Activated CD8-positive, alpha-beta memory T cell treated with anti-CD3 and anti-CD28 coated beads, Interleukin-2, amount 50 U/mL, for 24 hours (primary cell): Measurements from ENCODE around the gene MYPN.
"Not testable (repeated sequence)": the region's sequence is repeated elsewhere in the genome, so short reads cannot be mapped to it uniquely, and the experiment has no call there.

Experiments
- DNase-seq: peaks from one replicate; pipeline ENCODE4 v3.0.0-alpha.2; 2020; ENCODE audit errors: extremely low read depth

MYPN gene

DNA sequence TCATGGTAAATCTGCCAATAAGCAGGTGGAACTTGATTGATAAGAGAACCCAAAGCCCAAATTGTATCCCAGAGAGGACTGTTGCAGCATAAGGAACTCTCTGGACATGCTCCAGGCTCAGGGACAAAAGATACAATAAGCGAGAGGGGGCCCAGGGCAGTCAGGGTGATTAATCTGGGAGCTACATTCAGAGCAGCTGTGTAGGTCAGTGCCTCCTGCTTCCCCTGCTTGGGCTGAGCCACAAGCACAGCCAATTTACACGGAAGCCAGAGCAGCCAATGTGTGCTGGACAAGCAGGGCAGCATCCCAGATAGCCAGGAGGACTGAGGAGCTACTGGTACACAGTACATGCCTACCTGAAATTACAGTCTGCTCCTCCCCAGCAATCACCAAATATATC, 24.2 kb downstream of the MYPN start:
- DNase-seq, result no peak

DNA sequence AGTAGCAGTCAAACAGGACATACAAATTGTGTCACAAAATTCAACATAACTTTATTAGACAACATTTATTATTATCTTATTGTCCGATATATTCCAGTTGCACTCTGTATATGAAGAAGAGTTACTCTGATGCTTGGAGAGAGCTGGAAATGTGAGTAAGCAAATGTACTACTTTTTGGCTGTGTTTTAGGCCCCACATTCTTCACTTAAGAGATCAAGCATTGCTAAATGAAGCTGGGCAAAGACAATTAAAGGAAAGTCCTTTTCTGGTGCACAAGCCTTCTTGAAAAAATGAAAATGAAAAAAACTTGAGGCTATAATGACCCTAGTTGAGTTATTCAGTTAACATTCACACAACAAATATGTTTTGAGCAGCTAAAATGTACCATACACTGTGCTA, 26.1 kb downstream of the MYPN start:
- DNase-seq, result no peak

DNA sequence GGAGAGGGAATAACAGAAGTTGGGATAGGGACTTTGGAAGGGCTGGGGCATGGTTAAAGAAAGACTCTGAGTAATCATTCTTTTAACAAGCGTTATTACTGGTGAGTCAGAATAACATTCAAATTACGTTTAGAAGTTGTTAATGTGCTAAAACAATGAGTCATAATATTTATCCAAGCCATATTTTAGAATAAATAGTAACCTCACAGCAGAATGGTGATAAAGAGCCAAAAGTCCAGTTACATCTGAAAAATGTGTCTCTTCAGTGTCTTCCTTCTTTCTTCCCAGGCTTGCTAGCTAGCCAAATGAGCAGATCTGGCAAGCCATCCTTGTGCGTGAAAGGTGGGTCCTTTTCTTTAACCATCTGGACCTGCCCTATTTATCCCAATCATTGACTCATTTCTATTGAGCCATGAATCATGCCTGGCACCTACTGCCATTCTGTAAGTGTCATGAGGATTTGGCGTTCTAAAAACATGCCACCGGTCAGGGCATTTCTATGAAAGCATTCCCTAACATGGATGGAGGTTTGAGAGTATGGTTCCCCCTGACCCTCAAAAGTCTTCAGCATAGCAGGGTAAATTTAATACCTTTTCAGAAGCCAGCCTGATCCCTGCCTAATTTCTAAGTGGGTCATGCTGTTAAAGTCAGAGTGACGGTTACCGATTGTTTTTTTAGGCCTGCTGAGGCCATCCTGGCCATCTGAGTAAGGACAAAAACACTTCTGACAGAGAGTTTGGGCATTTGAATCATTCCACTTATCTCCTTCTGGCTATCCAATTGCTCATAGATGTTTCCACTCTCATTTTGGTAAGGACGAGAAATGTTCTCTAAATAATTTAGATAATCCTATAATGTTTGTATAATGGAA, 26.9 kb downstream of the MYPN start:
- DNase-seq, result no peak

- no peak for DNase-seq
These were observed 27.9 kb downstream of the MYPN start for GRCh38 chr10:68137171-68137570.

DNA sequence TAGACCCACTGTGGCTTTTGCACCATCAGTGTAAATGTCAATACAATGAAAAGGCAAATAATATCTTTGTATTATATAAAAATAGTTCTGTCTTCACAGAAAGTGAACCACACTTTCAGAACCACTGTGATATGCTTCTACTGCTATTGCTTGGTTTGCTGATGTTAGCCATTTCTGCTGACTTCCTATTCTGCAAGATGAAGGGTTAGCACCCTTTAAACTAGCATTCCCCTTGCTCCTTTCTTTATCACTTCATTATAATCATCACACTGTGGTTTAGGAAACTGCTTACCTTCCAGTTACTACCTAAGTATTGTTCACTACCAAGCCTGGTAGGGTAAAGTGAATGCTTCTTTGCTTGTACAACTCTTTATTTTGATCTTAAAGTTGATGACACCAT, 29.2 kb downstream of the MYPN start:
- DNase-seq, result no peak

DNA sequence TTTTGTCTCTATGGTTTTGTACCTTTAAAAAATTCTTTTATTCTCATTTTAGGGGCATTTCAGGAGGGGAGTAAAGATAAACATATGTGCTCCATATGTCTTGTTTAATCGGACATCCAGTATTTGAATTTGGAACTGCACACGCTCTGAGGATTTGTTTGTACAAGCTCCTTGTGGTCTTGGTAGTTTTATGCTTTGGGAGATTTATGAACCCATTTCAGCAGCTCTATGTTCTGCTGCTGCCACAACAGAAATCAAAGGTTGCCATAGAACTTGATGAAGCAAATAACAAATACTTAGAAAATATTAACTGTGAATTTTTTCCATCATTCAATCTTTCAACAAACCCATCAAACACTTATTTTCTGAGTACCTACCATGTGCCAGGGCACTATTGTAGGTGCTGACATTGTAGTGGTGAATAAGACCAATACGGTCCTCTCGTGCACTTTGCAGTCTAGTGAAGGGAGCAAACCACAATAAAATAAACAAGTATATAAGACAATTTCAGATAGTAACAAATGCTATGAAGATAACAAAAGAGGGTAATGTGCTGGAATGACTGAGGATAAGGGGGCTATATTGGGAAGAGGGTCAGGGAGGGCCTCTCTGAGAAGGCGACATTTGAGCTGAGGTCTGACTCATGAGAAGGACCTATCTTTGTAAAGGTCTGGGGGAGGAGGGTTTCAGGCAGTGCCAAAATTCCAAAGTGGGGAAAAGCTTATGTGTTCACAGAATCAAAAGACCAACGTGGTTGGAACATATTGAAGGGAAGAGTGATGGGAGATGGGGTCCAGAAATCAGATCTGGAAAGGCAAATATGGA, 30.4 kb downstream of the MYPN start:
- no peak for DNase-seq

DNA sequence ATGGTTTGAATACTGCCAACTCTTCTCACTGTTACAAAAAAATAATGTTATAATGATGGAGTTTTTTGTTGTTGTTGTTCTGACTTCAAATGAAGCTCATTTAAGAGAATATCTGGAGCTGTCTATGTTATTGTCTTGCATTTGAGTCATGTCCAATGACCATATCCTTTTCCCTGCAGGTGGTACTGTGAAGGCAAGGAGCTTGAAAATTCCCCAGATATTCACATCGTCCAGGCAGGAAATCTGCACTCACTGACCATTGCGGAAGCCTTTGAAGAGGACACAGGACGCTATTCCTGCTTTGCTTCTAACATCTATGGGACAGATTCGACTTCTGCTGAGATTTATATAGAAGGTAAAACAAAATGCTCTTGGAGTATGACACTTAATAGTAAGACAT, 33.5 kb downstream of the MYPN start:
- DNase-seq, result no peak

DNA sequence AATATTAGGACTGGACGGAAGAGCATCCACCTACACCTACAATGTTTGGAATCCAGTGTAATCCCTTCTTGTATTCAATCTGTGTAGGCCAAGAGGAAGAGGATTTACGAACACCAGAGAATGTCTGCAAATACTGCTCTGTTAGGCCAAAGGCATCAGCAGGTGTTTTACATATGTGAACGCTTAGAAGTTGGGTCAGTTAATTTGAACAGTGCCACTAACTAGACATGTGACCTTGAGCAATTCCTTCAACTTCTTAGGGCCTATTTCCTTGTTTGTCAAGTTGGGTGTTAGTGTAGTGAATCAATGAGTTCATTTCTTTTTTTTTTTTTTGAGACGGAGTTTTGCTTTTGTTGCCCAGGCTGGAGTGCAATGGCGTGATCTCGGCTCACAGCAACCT, 35.4 kb downstream of the MYPN start:
- no peak for DNase-seq

- DNase-seq, result no peak
These were observed 36.4 kb downstream of the MYPN start for GRCh38 chr10:68145705-68146104.

DNA sequence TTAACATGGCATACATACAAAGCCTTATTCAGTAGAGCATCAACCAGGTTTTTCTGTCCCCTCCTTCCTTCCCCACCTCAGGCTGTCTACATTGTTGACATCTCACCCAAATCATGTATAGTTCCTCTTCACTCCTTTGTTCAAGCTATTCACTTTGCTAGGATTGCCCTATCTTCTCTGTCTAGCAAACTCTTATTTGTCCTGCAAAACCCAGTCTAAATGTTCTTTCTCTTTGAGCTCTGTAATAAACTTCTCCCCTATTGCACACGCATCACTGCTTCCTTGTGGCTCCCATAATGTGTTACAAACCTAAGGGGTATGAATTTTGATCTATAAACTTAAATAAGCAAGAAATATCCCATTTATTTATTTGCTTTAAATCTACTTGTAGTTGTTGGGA, 36.8 kb downstream of the MYPN start:
- DNase-seq, result no peak

GRCh38 chr10:68151453-68151852, 42.2 kb downstream of the MYPN start:
- DNase-seq, result no peak

- no peak for DNase-seq
These were observed 44.4 kb downstream of the MYPN start for GRCh38 chr10:68153473-68154210.

DNA sequence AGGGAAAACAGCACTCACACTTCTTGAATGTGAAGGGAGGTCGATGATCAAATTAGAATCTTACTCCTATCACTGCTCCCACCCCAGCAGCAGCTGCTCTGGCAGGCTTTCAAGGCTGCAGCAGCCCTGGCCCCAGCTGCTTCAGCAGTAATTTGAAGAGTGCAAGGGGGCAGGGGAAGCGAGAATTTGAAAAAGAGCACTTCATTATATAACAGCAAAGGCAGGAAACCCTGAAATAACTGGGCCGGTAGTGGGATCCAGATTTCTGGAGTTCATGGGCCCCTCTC, 44.9 kb downstream of the MYPN start:
- DNase-seq, result no peak

- no peak for DNase-seq
These were observed 46.4 kb downstream of the MYPN start for GRCh38 chr10:68155615-68156210.

GRCh38 chr10:68156373-68157185, 47.3 kb downstream of the MYPN start:
- peak; percentile 12 for DNase-seq

DNA sequence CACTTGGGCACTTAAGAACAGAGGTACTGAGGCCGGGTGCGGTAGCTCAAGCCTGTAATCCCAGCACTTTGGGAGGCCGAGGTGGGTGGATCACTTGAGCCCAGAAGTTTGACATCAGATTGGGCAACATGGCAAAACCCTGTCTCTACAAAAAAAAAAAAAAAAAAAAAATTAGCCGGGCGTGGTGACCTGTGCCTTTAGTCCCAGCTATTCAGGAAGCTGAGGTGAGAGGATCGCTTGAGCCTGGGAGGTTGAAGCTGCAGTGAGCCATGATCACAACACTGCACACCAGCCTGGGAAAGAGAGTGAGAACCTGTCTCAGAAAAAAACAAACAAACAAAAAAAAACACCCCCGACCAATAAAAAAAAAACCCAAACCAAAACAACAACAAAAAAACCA, 48.2 kb downstream of the MYPN start:
- DNase-seq, result not testable (repeated sequence)

GRCh38 chr10:68158031-68158430, 48.7 kb downstream of the MYPN start:
- no peak for DNase-seq

DNA sequence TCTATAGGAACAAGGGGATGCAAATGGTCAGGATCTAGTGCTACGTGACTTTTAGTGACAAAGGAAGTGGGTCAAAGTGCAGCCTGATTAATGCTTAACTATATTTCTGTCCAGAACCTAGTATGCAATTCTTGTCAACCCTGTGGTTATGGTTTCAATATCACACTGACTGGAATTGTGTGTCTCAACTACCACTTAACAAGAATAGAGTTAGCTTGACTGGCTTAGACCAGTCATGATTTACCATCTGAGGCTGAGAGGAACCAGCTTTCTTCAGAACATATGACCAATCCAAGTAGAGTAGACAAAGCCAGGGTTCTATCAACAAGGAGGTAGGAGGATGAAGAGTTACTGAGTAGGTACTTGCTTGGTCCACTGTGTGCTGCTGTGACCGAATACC, 54.4 kb downstream of the MYPN start:
- no peak for DNase-seq

DNA sequence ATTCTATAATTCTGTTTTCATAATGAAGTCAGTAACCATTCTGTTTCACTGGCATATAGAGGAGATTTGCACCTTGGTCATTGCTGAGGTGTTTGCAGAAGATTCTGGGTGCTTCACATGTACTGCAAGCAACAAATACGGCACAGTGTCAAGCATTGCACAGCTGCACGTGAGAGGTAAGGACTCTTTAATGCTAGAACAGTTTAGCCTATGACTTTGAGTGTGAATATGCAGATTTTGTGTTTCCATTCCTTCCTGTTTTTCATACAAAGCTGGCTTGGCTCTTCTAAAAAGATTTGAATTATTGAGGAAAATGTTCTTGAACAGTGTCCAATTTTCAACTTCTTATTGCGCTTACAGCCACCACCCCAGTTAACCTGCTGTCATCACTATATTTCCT, 56.4 kb downstream of the MYPN start:
- no peak for DNase-seq

DNA sequence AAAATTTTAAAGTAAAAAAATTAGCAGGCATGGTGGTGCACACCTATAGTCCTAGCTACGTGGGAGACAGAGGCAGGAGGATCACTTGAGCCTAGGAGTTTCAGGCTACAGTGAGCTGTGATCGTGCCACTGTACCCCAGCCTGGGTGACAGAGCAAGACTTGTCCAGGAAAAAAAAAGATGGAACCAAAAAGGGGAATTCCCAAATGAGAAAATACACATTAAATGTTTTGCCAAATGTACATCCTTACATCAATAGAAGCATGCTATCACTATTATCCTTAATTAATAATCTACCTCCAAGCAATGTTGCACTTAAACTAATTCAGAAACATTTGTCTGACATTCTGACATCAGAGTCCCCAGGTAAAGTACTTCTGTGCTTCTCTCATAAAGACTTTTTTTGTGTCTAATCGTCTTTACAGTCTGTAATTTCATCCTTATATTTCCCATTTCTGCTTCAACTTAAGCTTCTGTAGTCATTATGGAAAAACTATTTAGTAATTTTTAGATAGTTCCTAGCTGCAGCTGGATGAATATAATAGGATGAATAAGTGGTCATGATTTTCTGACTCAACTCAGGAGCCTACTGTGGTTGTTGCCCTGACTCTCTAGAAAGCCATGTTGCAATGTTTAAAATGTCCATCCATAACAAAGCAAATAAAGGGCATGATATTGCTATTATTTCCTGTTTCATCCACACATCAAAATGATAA, 57.7 kb downstream of the MYPN start:
- no peak for DNase-seq
